HepG2 (cell line): ENCODE measurements around the gene ST8SIA3. TPM values are rescaled to one million over a fixed set of nuclear protein-coding genes. Genes with fewer than 3 reads are reported as not detected.

Experiments
- CBX5 ChIP-seq: sonication (generic); formaldehyde crosslinking; IDR thresholded peaks from 2 replicates; pipeline ENCODE4 v1.4.0; 2020; ENCODE audit warnings: missing genetic modification reagents, borderline replicate concordance
- DZIP1 ChIP-seq: sonication (generic); formaldehyde crosslinking; IDR thresholded peaks from 2 replicates; pipeline ENCODE4 v1.5.0; 2020; ENCODE audit warnings: mild to moderate bottlenecking, missing genetic modification reagents
- FOSL1 ChIP-seq: sonication (generic); formaldehyde crosslinking; IDR thresholded peaks from 2 replicates; pipeline ENCODE4 v1.9.0; 2021; ENCODE audit warnings: missing genetic modification reagents, borderline replicate concordance
- ISL2 ChIP-seq: sonication (generic); formaldehyde crosslinking; IDR thresholded peaks from 2 replicates; pipeline ENCODE4 v1.5.0; 2020; ENCODE audit warnings: missing genetic modification reagents
- KLF15 ChIP-seq: sonication (generic); formaldehyde crosslinking; IDR thresholded peaks from 2 replicates; pipeline ENCODE4 v1.8.1; 2023; ENCODE audit warnings: borderline replicate concordance, mild to moderate bottlenecking, inconsistent platforms, missing genetic modification reagents, mixed read lengths
- KMT2A ChIP-seq: sonication (generic); formaldehyde crosslinking; IDR thresholded peaks from 2 replicates; pipeline ENCODE4 v1.4.0; 2020; ENCODE audit warnings: missing genetic modification reagents
- MNT ChIP-seq: fragments of 450-650 bp; IDR thresholded peaks from 2 replicates; pipeline ENCODE4 v1.6.1; 2016
- MTF2 ChIP-seq: sonication (generic); formaldehyde crosslinking; IDR thresholded peaks from 2 replicates; pipeline ENCODE4 v1.5.0; 2020; ENCODE audit warnings: missing genetic modification reagents, borderline replicate concordance
- NCOR1 ChIP-seq: fragments of 200-600 bp; sonication (generic); IDR thresholded peaks from 2 replicates; pipeline ENCODE4 v1.7.0; 2017; ENCODE audit warnings: antibody characterized with exemption, low read length, borderline replicate concordance
- NR1H2 ChIP-seq: sonication (generic); formaldehyde crosslinking; IDR thresholded peaks from 2 replicates; pipeline ENCODE4 v1.8.1; 2022; ENCODE audit warnings: low read depth, missing genetic modification reagents, borderline replicate concordance
- PTBP1 ChIP-seq: fragments of 200-400 bp; formaldehyde crosslinking; IDR thresholded peaks from 2 replicates; pipeline ENCODE4 v1.6.1; 2018; ENCODE audit warnings: low read length, low read depth; ENCODE audit not compliant: poor library complexity, severe bottlenecking
- SALL1 ChIP-seq: sonication (generic); formaldehyde crosslinking; IDR thresholded peaks from 2 replicates; pipeline ENCODE4 v1.8.0; 2022; ENCODE audit warnings: mild to moderate bottlenecking, missing genetic modification reagents
- SMAD3 ChIP-seq: sonication (generic); formaldehyde crosslinking; IDR thresholded peaks from 2 replicates; pipeline ENCODE4 v1.4.0; 2020; ENCODE audit warnings: missing genetic modification reagents
- SNAPC2 ChIP-seq: sonication (generic); formaldehyde crosslinking; IDR thresholded peaks from 2 replicates; pipeline ENCODE4 v1.8.1; 2022; ENCODE audit warnings: mild to moderate bottlenecking, missing genetic modification reagents
- TMF1 ChIP-seq: sonication (generic); formaldehyde crosslinking; IDR thresholded peaks from 2 replicates; pipeline ENCODE4 v1.8.1; 2022; ENCODE audit warnings: low read depth, missing genetic modification reagents
- ZNF10 ChIP-seq: sonication (generic); formaldehyde crosslinking; IDR thresholded peaks from 2 replicates; pipeline ENCODE4 v1.4.0; 2020; ENCODE audit warnings: mild to moderate bottlenecking, low read depth, missing genetic modification reagents, borderline replicate concordance
- ZNF333 ChIP-seq: sonication (generic); formaldehyde crosslinking; IDR thresholded peaks from 2 replicates; pipeline ENCODE4 v1.4.0; 2020; ENCODE audit warnings: mild to moderate bottlenecking, missing genetic modification reagents, borderline replicate concordance
- ZNF644 ChIP-seq: IDR thresholded peaks from 2 replicates; pipeline ENCODE4 v1.6.1; 2016; ENCODE audit warnings: low read depth
- ZNF674 ChIP-seq: sonication (generic); formaldehyde crosslinking; IDR thresholded peaks from 2 replicates; pipeline ENCODE4 v1.5.0; 2020; ENCODE audit warnings: low read depth, mild to moderate bottlenecking, missing genetic modification reagents
- ZNF687 ChIP-seq: sonication (generic); formaldehyde crosslinking; IDR thresholded peaks from 2 replicates; pipeline ENCODE4 v1.5.1; 2020; ENCODE audit warnings: mild to moderate bottlenecking, missing genetic modification reagents, moderate library complexity
- ZNF879 ChIP-seq: sonication (generic); formaldehyde crosslinking; IDR thresholded peaks from 2 replicates; pipeline ENCODE4 v1.8.1; 2023; ENCODE audit warnings: missing genetic modification reagents
- polyA plus RNA-seq, 8 experiments: library from polyadenylated mRNA; depleted of rRNA in 3 of 8; stranded (reverse) in 7 of 8; unstranded in 1 of 8; fragments of >200 nt; fragmentation: Illumina TruSeq in 4 of 8; extraction: Trizol in 4 of 8; gene quantifications; 2 replicates each; pipeline versions ENCODE4 v1.2.1 to v1.2.3, GENCODE V29; 2011 to 2016; ENCODE audit warnings: low read depth in 4 of 8, missing spikeins in 1 of 8, mixed read lengths in 1 of 8; ENCODE audit not compliant: insufficient read depth in 1 of 8
- total RNA-seq, 5 experiments: library from RNA; depleted of rRNA; stranded (reverse); fragments of >200 nt; fragmentation: Illumina TruSeq; extraction: Trizol; gene quantifications; 2 replicates each; pipeline ENCODE4 v1.2.3, GENCODE V29; 2016; ENCODE audit warnings: low read depth in 1 of 5

Gene ST8SIA3
- total and polyA plus RNA-seq, 2 of the 13 experiments (the other 11 are each of a cell fraction or from before 2014, with no cell fraction given) = not detected

GRCh38 chr18:57353940-57354461 is 1.6 kb downstream of the ST8SIA3 start (continued):
- TF ChIP-seq PTBP1 = no peak
- peak; percentile 79; the same call in 1 of the 2 replicates for TF ChIP-seq DZIP1 (CRISPR knock-in tag)
- no peak for TF ChIP-seq FOSL1
- TF ChIP-seq MNT = no peak
- TF ChIP-seq ZNF674 (CRISPR knock-in tag) = no peak
- TF ChIP-seq KLF15 (CRISPR knock-in tag) = peak; percentile 68; the same call in 1 of the 2 replicates
- TF ChIP-seq KMT2A (CRISPR knock-in tag) = no peak
- TF ChIP-seq SNAPC2 (CRISPR knock-in tag) = no peak
- TF ChIP-seq ZNF333 (CRISPR knock-in tag) = 0 out of 2 replicates have a peak, but pooled peaks have one; percentile 32
- no peak for TF ChIP-seq ZNF879 (CRISPR knock-in tag)
- TF ChIP-seq ZNF687 (CRISPR knock-in tag) = peak; percentile 54
- peak; percentile 89 for TF ChIP-seq SALL1
- peak; percentile 67 for TF ChIP-seq ISL2 (CRISPR knock-in tag)
- TF ChIP-seq ZNF10 = no peak
- TF ChIP-seq NCOR1 = no peak
- TF ChIP-seq CBX5 (CRISPR knock-in tag) = no peak
- TF ChIP-seq MTF2 = peak; percentile 49; the same call in 1 of the 2 replicates
- 0 out of 2 replicates have a peak, but pooled peaks have one; percentile 49 for TF ChIP-seq SMAD3
- no peak for TF ChIP-seq NR1H2 (CRISPR knock-in tag)
- TF ChIP-seq TMF1 (CRISPR knock-in tag) = peak; percentile 75; the same call in 1 of the 2 replicates
- TF ChIP-seq ZNF644 (CRISPR knock-in tag) = no peak
